C1 segment of cervical spinal cord (tissue), 14 donors: Measurements from ENCODE around the gene DDX39B.

ENCODE experiments used
- DNase-seq, 14 donors: peaks; one replicate each; lab custom pipeline; 2025; lab: John Stamatoyannopoulos, UW

DDX39B gene

DNA sequence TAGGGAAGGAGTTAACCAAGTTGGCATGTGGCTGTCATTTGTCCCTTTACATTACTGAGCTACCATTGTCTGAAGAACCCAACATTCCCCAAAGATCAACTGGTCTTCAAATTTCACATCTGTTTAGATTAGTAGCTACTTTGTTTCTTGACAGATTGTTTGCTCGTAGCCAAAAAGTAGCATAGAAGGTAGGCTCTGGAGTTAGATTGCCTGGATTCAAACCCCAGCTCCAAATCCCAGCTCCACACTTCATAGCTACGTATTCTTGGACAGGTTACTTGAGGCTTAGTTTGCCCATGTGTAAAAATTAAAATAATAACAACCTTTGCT is 6.7 kb upstream of the DDX39B start:
- no peak for DNase-seq

- DNase-seq, result peak in 1 of 14 donors; percentile 10
These were observed 6.1 kb upstream of the DDX39B start for GRCh38 chr6:31547727-31548543.

DNA sequence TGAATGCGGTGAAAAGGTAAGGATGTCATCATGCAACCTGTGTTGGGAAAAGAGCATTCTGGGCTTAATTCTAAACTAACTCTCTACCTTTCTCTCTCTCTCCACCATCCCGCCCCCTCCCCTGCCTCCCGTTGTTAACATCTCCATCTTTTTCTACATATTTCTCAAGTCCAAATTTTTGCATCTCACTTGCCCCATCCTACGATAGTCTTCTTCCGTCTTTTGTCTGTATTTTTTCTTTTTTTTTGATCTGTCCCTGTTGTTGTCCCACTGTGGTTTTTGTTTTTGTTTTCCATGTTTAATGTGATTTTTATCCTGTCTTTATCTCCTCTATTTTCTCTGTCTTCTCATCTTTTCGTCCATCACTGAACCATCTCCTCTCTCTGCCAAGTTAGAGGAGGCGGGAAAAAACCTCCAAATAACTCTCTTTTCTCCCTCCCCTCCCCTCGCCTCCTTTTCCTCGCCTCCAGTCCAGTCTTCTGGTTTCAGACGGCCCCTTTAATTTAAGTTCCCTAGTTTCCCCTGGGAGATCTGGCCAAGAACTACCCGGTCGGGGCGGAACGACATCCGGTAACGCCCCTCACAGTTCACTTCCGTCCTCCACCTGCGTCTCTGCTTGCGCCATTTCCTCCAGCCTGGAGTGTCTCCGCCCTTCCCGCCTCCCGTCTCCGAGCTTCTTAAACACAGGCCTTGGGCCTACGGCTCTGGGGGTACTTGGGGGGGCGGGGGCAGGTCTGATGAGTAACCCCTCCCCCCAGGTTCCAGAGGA is 5.3 kb upstream of the DDX39B start, which contains the start of gene NFKBIL1:
NFKBIL1 (plus strand) TSS at position 651 of the 769 bp plus-strand sequence; CDS start at position 738, 87 bp downstream.
- peak; percentile 48 to 98 (median 92) for DNase-seq

DNA sequence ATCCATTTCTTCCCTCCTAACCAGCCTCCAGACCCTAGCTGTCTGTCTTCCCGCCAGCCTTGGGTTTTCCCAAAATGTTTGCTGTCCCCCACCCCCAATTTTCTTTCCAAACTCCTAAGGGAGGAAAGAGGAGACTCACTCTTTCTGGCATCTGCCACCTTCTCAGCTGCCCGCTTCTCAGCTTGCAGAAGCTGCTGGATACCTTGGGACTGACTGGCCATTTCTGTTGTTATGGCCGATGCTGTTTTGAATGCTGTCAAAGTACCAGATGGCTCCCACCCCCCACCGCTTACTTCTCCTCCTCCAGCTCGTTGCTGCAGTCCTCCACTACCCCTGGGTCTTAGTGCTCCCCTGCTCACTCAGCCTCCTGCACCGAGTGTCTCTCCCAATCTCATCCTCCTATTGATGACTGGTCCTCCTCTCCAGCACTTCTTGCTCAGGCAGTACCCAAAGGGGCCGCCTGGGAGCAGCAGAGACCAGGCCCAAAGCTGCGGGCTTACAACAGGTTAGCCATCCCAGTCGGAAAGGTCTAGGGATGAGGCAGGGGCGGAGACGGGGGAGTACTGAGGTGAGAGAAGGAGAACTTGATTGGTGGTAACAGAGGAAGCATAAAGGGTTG is 4.6 kb upstream of the DDX39B start, which contains the start of gene ATP6V1G2:
ATP6V1G2 (minus strand) TSS at position 270 of the 619 bp plus-strand sequence; CDS start at position 221, 49 bp downstream.
- peak; percentile 40 to 99 (median 83) for DNase-seq

- no peak for DNase-seq
These were observed 3.5 kb upstream of the DDX39B start for GRCh38 chr6:31545291-31545690.

DNA sequence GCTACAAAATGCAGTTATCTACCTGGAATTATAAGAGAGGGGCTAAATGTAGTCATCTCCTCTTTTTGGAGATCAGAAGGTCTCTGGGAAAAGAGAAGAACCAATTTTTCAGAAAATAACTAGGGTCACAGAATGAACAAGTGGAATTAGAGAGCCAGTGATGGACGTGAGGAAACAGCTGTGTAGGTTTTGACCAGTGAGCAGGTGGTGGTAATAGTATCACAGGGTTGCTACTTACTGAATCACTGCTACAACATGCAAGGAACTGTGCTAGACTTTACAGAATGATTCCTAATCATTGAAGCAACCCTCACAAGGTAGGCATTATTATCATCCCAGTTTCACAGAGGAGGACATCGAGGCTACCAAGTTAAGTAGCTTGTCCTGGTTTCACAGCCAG is 2.9 kb upstream of the DDX39B start:
- DNase-seq, result no peak

DNA sequence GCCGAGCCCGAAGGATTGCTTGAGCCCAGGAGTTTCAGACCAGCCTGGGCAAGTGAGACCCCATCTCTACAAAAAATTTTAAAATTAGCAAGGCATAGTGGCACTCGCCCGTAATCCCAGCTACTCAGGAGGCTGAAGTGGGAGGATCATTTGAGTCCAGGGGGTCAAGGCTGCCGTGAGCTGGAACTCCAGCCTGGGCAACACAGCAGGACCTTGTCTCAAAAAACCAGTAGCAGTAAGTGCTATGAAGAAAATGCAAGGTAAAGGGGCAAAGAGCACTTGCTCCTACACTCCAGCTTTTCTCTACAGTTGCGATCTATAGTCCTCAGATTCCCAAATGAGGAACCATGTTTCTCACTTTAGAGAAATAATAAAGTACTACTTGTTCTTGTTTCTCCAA is 1.8 kb upstream of the DDX39B start:
- no peak for DNase-seq

DNA sequence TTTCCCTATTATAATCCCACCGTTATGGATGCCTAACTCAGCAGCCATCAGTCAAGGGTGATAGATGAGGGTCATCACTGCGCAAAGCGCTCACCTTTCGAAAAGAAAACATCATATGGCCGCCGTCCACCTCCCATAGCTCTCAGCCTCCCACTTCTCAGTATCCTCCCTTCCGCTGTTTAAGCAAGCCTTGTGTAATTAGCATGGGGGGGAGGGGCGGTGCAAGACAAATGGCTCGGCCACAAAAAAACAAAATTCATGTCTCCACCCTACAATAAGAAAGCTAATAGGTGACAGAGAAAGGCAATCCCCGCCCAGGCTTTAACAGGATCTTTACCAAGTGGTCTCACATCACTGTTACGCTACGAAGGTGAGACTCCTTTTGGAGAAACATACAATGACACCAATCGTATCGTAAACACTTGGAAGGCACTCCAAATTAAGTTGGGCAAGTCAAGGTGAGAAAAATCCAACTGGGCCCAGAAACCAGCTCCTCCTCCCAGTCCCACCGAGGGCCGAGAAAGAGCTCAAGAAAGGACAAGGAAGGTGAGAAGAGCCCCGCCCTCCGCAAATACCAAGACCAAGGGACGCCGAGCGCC is 645 bp downstream of the DDX39B start:
- DNase-seq, result peak in 2 of 14 donors; percentile 27 to 62

GRCh38 chr6:31540640-31541039 is 1.2 kb downstream of the DDX39B start:
- DNase-seq, result no peak

DNA sequence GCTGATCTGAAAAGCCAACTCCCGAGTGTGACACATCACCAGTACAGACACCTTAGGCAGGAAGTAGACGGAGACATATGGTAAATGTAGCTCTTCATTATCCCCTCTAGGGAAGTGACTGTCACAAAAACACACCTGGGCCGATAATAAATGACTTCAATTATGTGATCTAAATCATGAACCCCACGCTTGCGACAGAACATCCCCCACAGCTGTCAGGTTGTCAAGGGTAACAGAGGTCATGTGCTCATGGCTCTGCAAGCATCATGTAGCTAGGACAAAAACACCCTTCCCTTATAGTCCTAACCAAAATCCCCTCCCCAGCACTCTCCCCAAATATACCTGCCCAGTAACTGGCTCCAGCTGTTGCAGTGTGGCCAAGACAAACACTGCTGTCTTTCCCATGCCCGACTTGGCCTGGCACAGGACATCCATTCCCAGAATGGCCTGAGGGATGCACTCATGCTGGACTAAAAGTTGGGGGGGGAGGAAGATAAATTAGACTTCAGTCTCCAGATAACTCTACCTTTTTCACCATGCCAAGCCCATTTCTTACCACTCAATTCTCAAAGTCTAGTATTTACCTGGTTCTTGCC is 2.9 kb downstream of the DDX39B start:
- no peak for DNase-seq

- no peak for DNase-seq
These were observed 6.1 kb downstream of the DDX39B start for GRCh38 chr6:31535538-31536324.

DNA sequence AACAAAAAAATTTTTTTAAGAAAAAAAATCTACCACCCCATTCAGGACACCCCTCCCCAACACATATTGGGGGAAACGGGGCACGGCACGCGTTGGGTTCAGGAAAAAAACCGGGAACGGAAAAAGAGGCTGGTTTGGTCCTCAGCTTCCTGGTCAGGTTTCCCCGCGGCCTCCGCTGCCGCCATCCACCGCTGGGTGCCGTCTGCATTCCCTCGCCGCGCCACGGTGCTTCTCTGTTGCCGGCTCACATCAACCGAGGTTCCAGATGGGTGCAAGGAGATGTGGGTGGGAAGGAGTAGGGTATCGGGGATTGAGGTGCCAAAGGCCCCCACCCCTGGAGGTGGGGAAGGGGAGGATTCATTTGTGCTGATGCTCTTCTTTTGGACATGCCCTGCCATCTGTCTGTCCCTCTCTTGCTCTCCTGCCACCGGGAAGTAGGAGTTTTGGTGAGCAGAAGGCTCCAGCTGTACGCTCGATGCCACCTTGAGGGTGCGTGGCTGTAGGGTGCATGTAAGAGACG is 7.2 kb downstream of the DDX39B start:
- DNase-seq, result no peak

DNA sequence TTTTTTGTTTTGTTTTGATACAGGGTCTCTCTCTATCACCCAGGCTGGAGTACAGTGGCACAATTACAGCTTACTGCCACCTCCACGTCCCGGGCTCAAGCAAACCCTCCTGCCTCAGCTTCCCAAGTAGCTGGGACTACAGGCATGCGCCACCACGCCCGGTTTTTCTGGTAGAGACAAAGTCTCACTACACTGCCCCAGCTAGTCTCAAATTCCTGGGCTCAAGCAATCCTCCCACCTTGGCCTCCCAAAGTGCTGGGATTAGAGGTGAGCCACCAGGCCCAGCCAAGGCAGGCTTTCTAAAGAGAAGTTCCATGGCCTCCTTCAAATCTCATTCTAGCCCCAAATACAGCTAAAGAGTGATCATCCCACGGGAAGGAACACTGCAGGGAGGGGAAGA is 7.8 kb downstream of the DDX39B start:
- no peak for DNase-seq

- no peak for DNase-seq
These were observed 8.4 kb downstream of the DDX39B start for GRCh38 chr6:31533455-31533841.

DNA sequence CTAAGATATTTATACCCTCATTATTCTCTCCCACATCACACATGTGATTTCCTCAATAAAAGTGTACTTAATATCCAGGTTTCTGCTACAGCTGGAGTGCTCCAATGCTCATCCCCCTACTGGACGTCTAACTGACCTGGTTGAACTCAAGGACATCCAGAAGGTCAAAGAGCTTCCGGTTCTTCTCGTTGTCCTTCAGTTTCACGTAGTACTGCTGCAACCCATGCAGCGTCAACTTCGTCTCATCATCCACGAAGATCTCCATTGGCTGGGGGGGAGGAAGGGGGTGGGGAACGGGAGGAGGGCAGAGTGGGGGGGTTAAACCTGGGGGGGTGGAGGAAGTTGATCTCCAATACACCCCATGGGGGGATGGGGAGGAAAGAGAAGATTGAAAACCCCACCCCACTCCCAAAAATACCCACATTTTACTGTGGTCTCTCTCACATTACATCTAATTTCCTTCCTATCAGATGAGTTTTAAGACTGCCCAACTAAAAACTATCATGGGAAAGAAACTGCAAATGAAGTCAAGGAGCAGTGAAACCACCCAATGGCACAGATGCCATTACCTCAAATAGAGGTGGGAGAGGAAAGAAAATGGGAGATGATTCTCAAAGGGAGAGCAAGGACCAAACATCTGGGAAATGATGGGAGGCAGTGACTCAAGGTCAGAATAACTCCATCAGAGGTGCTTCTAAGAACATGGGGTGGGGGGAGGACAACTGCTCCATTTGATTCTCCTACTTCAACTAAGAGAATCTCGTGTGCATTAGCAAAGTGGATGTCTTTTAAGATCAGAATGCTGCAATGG is 9.0 kb downstream of the DDX39B start:
- no peak for DNase-seq

- no peak for DNase-seq
These were observed 9.8 kb downstream of the DDX39B start for GRCh38 chr6:31531771-31532643.

- DNase-seq, result no peak
These were observed 10.6 kb downstream of the DDX39B start for GRCh38 chr6:31531162-31531561.

- no peak for DNase-seq
These were observed 11.1 kb downstream of the DDX39B start for GRCh38 chr6:31530659-31531058.
